Measurements from ENCODE around the gene CAP1.
"Not testable (repeated sequence)": the region's sequence is repeated elsewhere in the genome, so short reads cannot be mapped to it uniquely, and the experiment has no call there.

The CAP1 gene

DNA sequence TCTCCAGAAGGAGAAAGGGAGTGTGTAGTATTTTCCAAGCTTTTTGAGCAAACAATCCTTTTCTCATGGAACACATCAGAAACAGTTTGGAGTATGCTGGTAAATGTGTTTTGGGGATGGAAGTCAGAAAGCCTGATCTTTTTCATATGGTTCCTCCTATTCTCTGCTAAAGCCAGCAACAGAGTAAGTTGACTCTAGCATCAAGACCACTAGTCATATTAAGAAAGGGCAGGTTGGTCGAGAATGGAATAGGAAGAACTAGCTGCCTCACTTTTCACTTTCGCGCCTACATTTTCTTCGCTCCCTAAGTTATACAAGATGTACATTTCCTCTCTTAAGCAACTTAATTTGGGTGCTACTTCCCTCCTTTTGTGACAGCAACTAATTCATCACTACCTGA is 32.5 kb downstream of the CAP1 start:
- TF ChIP-seq ARNT (IDR thresholded peaks at IDR 0.05) (no peak), SUZ12 (IDR thresholded peaks at IDR 0.05) (no peak), NFRKB (IDR thresholded peaks at IDR 0.05) (no peak), L3MBTL2 (conservative IDR thresholded peaks at IDR 0.05) (no peak), TARDBP (IDR thresholded peaks at IDR 0.05) (no peak), LEF1 (IDR thresholded peaks at IDR 0.05; ENCODE audit: borderline replicate concordance) (no peak), ZNF384 (IDR thresholded peaks at IDR 0.05) (no peak), BHLHE40 (IDR thresholded peaks at IDR 0.05; ENCODE audit: borderline replicate concordance) (no peak), FOXK2 (IDR thresholded peaks at IDR 0.05) (no peak), HDGF (IDR thresholded peaks at IDR 0.05; ENCODE audit: borderline replicate concordance) (no peak), FOXA1 (IDR thresholded peaks at IDR 0.05) (no peak), CTBP1 (IDR thresholded peaks at IDR 0.05; ENCODE audit: borderline replicate concordance) (no peak), ELF4 (IDR thresholded peaks at IDR 0.05) (no peak), SP1 (IDR thresholded peaks at IDR 0.05) (no peak), FOXM1 (IDR thresholded peaks at IDR 0.05; ENCODE audit: borderline replicate concordance) (no peak)
- TF ChIP-seq, protein P1, sequence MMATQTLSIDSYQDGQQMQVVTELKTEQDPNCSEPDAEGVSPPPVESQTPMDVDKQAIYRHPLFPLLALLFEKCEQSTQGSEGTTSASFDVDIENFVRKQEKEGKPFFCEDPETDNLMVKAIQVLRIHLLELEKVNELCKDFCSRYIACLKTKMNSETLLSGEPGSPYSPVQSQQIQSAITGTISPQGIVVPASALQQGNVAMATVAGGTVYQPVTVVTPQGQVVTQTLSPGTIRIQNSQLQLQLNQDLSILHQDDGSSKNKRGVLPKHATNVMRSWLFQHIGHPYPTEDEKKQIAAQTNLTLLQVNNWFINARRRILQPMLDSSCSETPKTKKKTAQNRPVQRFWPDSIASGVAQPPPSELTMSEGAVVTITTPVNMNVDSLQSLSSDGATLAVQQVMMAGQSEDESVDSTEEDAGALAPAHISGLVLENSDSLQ (IDR thresholded peaks at IDR 0.05): no peak
- ChIA-PET POLR2A (no interaction called here), CTCF (no interaction called here)
- no peak for DNase-seq (ENCODE audit: extremely low spot score)

GRCh38 chr1:40075266-40075665 is 34.7 kb downstream of the CAP1 start:
- ChIA-PET CTCF (no interaction called here), POLR2A (no interaction called here)
- DNase-seq (ENCODE audit: extremely low spot score): no peak
- no peak for TF ChIP-seq BHLHE40 (IDR thresholded peaks at IDR 0.05; ENCODE audit: borderline replicate concordance)

- ChIA-PET CTCF (interaction anchor here (0.6 to 1.4 kb wide), 5 partner anchors 76 to 459 kb away, joined by 3 to 5 read pairs (median 3); no protein-coding TSS in a partner anchor), POLR2A (no interaction called here)
- DNase-seq (ENCODE audit: extremely low spot score): no peak
- no peak for TF ChIP-seq TARDBP (IDR thresholded peaks at IDR 0.05)
- TF ChIP-seq FOXK2 (IDR thresholded peaks at IDR 0.05): no peak
Measured at GRCh38 chr1:40076895-40077312, 36.4 kb downstream of the CAP1 start.

DNA sequence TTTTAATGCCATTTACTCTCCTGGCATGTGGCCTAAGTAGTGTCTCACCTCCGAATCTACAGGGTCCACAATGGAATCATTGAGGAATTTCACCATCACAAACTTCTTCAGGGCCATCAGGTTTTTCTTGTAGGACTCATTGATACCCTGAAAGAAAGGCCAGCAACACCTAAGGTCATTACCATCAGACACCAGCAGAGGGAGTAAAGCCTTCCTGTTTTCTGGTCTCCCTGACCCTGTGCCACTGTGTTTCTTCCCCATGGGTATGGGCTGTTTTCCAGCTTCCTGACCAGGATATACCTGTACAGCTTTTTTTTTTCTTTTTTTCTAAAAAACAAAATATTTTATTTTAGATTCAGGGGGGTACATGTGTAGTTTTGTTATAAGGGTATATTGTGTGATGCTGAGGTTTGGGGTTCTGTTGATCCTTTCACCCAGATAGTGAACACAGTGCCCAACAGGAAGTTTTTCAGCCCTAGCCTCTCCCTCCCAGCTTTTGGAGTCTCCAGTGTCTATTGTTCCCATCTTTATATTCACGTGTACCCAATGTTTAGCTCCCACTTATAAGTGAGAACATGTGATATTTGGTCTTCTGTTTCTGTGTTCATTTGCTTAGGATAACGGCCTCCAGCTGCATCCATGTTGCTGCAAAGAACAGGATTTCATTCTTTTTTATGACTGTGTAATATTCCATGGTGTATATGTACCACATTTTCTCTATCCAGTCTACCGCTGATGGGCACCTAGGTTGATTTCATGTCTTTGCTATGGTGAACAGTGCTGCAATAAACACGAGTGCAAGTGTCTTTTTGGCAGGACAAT is 38.2 kb downstream of the CAP1 start:
- TF ChIP-seq NFRKB (IDR thresholded peaks at IDR 0.05): no peak
- TF ChIP-seq ARNT (IDR thresholded peaks at IDR 0.05): no peak
- TF ChIP-seq ELF4 (IDR thresholded peaks at IDR 0.05): no peak
- TF ChIP-seq FOXM1 (IDR thresholded peaks at IDR 0.05; ENCODE audit: borderline replicate concordance): no peak
- no peak for TF ChIP-seq ZNF384 (IDR thresholded peaks at IDR 0.05)
- no peak for TF ChIP-seq CTBP1 (IDR thresholded peaks at IDR 0.05; ENCODE audit: borderline replicate concordance)
- TF ChIP-seq FOXK2 (IDR thresholded peaks at IDR 0.05): no peak
- TF ChIP-seq FOXA1 (IDR thresholded peaks at IDR 0.05): no peak
- TF ChIP-seq TARDBP (IDR thresholded peaks at IDR 0.05): no peak
- TF ChIP-seq HDGF (IDR thresholded peaks at IDR 0.05; ENCODE audit: borderline replicate concordance): no peak
- CTCF ChIA-PET: interaction anchor here (0.6 to 1.5 kb wide), 4 partner anchors 18 to 260 kb away, joined by 3 to 6 read pairs (median 3); no protein-coding TSS in a partner anchor
- POLR2A ChIA-PET: interaction anchor here (0.6 kb wide), 1 partner anchor 248 kb away, joined by 3 read pairs; no protein-coding TSS in a partner anchor
- DNase-seq (ENCODE audit: extremely low spot score): peak; percentile 74

DNA sequence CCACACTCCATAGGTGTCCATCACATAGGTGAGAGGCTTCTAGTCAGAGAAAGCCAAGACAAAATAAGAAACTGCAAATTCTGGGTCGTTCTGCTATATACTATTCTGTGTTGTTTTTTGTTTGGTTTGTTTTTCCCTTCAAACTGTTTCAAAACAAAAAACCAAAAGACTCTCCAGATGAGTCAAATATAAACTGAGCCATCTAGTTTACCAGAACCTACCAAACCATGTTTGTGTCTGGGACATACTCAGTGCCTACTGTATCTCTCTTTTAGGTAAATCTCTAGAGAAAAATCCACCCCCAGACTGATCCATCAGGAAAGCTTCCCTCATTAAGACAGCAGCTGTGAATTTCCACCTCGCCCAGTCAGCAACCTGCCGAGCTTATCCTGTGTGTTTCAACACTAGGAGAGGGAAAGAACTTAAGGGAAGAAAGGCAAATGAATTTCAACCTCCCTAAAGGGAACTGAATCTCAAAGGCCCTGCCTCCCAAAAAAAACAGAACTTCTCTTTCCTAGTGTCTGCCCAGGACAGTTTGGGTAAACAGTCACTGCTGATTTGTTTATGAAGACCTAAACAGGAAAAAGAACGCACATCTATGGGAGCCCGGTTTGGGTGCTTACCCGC is 39.4 kb downstream of the CAP1 start:
- ChIA-PET POLR2A (no interaction called here), CTCF (no interaction called here)
- no peak for DNase-seq (ENCODE audit: extremely low spot score)
- no peak for TF ChIP-seq CTBP1 (IDR thresholded peaks at IDR 0.05; ENCODE audit: borderline replicate concordance)
- no peak for TF ChIP-seq SP1 (IDR thresholded peaks at IDR 0.05)
- no peak for TF ChIP-seq ZNF384 (IDR thresholded peaks at IDR 0.05)
- TF ChIP-seq, protein P1 (IDR thresholded peaks at IDR 0.05): no peak
- no peak for TF ChIP-seq ARNT (IDR thresholded peaks at IDR 0.05)

GRCh38 chr1:40081871-40082270 is 41.3 kb downstream of the CAP1 start:
- TF ChIP-seq SP1 (IDR thresholded peaks at IDR 0.05) (no peak), ARNT (IDR thresholded peaks at IDR 0.05) (no peak), SUZ12 (IDR thresholded peaks at IDR 0.05) (no peak), HDGF (IDR thresholded peaks at IDR 0.05; ENCODE audit: borderline replicate concordance) (no peak)
- ChIA-PET CTCF (interaction anchor here (2.0 kb wide), 1 partner anchor 62 kb away, joined by 10 read pairs; no protein-coding TSS in a partner anchor), POLR2A (no interaction called here)
- DNase-seq (ENCODE audit: extremely low spot score): no peak

GRCh38 chr1:40084750-40085149 is 44.2 kb downstream of the CAP1 start:
- DNase-seq (ENCODE audit: extremely low spot score); POLR2A ChIA-PET: not testable (repeated sequence)
- CTCF ChIA-PET: interaction anchor here (1.0 kb wide), 1 partner anchor 254 kb away, joined by 6 read pairs; no protein-coding TSS in a partner anchor

All from HEK293T (cell line).